PFSK-1 (cell line): Measurements from ENCODE around the gene MED28.

Experiments
- FOXP2 ChIP-seq: optimal IDR thresholded peaks from 2 replicates; pipeline ENCODE3; 2011; ENCODE audit warnings: borderline replicate concordance, control low read depth, inconsistent platforms; ENCODE audit not compliant: insufficient read depth; ENCODE audit errors: extremely low read length, extremely low read depth
- POLR2AphosphoS5 ChIP-seq: IDR thresholded peaks from 2 replicates; pipeline ENCODE4 v1.6.1; 2012; ENCODE audit warnings: low read depth, mild to moderate bottlenecking, control low read depth, low read length, moderate library complexity
- REST ChIP-seq, 2 experiments: IDR thresholded peaks; 2 replicates each; pipeline versions ENCODE4 v1.6.1 to v1.8.0; 2011 to 2012; ENCODE audit warnings: low read depth in 2 of 2, low read length in 2 of 2, control low read depth in 1 of 2, inconsistent platforms in 1 of 2, mild to moderate bottlenecking in 1 of 2, moderate library complexity in 1 of 2; ENCODE audit not compliant: insufficient read depth in 1 of 2
- SIN3A ChIP-seq: IDR thresholded peaks from 2 replicates; pipeline ENCODE4 v1.6.1; 2012; ENCODE audit warnings: mild to moderate bottlenecking, low read length, moderate library complexity, borderline replicate concordance; ENCODE audit not compliant: insufficient read depth
- TAF1 ChIP-seq: IDR thresholded peaks from 2 replicates; pipeline ENCODE4 v1.6.1; 2012; ENCODE audit warnings: low read length, control low read depth, borderline replicate concordance; ENCODE audit not compliant: insufficient read depth

MED28 gene

DNA sequence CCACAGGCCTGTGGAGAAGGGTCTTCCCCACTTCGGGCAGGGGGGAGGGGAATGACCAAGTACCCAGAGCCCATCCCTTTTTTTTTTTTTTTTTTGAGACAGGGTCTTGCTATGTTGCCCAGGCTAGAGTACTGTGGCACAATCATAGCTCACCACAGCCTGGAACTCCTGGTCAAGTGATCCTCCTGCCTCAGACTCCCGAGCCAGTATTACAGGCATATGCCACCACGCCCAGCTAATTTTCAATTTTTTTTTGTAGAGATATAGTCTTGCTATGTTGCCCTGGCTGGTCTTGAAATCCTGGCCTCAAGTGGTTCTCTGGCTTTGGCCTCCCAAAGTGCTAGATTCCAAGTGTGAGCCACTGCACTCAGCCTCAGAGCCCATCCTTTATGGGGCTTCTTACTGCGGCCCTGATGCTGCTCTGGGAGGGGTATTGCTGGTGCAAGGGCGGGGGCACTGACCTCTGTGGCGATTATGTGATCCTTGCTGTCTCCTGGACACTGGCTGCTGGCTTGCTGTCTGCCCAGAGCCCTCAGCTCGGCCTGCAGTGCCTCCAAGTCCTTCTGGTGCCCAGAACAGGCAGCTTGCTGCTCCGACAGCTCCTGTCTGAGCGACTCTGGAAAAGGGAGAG lies 32.9 kb downstream of the MED28 start:
- TF ChIP-seq TAF1 = no peak
- no peak for TF ChIP-seq FOXP2
- TF ChIP-seq SIN3A = no peak
- no peak for TF ChIP-seq REST (IDR thresholded peaks at IDR 0.05; ENCODE audit: insufficient read depth in 1 of 2, low read depth in 2 of 2, low read length in 2 of 2)
- TF ChIP-seq POLR2AphosphoS5 = no peak

DNA sequence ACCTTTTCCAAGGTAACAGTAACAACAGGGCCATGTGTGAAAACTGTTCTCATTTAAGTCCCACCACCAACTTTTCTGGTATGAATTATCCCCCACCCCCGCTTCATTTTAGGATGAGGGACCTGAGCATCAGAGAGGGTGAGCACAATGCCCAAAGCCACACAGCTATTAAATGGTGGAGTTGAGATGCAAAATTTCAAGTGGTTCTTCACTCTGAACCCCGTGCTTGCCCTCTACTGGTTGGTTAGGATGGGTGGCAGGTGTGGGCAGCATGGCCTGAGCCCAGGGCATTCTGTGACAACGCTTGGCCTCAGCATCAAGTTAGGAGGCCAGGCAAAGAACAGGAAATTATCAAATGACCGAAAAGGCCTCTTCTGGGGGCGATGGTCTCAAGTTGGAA lies 33.5 kb downstream of the MED28 start:
- TF ChIP-seq REST (IDR thresholded peaks at IDR 0.05; ENCODE audit: insufficient read depth in 1 of 2, low read depth in 2 of 2, low read length in 2 of 2) = no peak
- no peak for TF ChIP-seq SIN3A
- no peak for TF ChIP-seq POLR2AphosphoS5
- TF ChIP-seq TAF1 = no peak
- TF ChIP-seq FOXP2 = no peak

DNA sequence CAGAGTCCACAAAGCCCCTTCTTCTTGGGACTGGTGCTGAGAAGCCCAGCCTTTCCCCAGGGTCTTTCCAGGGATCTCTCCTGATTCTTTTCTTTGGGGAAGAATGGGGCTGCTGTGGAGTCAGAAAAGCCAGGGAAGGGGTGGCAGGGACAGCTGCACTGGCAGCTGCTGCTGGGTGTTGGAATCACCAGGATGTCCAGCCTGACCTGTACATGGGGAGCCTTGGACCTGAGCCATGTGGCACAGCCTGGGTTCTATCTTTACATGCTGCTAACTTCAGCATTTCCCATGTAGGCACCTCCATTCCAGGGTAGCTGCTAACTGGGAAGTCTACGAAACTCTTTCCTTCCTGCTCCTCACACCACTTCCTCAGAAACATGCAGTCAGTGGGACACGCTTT lies 36.0 kb downstream of the MED28 start:
- TF ChIP-seq POLR2AphosphoS5 (no peak), TAF1 (no peak), SIN3A (no peak), FOXP2 (no peak), REST (IDR thresholded peaks at IDR 0.05; ENCODE audit: insufficient read depth in 1 of 2, low read depth in 2 of 2, low read length in 2 of 2) (no peak)

DNA sequence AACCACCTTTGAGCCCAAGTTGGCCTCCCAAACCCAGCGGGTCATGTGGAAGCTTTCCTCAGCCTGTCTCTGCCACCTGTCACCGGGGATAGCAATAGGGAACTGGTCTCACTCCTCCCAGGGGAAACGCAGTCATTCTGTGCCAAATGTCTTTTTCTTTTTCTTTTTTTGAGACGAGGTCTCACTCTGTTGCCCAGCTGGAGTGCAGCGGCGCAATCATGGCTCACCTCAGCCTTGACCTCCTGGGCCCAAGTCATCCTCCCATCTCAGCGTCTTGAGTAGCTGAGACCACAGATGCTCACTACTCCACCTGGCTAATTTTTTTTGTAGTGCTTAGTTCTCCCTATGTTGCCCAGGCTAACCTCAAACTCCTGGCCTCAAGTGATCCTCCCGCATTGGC lies 40.3 kb downstream of the MED28 start:
- TF ChIP-seq POLR2AphosphoS5 (no peak), FOXP2 (no peak), TAF1 (no peak), REST (IDR thresholded peaks at IDR 0.05; ENCODE audit: insufficient read depth in 1 of 2, low read depth in 2 of 2, low read length in 2 of 2) (no peak), SIN3A (no peak)
